SK-N-SH treated with all-trans-retinoic acid at 6 μM for 48 hours (cell line): ENCODE results near the gene HRCT1.

Experiments used
- ARNTL ChIP-seq: fragments of 450-650 bp; formaldehyde crosslinking; IDR thresholded peaks from 2 replicates; pipeline ENCODE4 v1.5.0; 2020; ENCODE audit warnings: low read depth, mild to moderate bottlenecking, moderate library complexity, borderline replicate concordance
- CREB5 ChIP-seq: fragments of 250-450 bp; sonication (Bioruptor Pico); IDR thresholded peaks from 2 replicates; pipeline ENCODE4 v1.5.1; 2020; ENCODE audit warnings: low read depth, mild to moderate bottlenecking, moderate library complexity
- ISL1 ChIP-seq: fragments of 250-450 bp; sonication (Bioruptor Pico); IDR thresholded peaks from 2 replicates; pipeline ENCODE4 v2.1.2; 2022; ENCODE audit warnings: mild to moderate bottlenecking, moderate library complexity
- POU6F1 ChIP-seq: fragments of 250-450 bp; sonication (Bioruptor Pico); IDR thresholded peaks from 2 replicates; pipeline ENCODE4 v1.8.0; 2021; ENCODE audit warnings: low read depth, mild to moderate bottlenecking, moderate library complexity, borderline replicate concordance
- PPARA ChIP-seq: fragments of 250-450 bp; sonication (Bioruptor Pico); IDR thresholded peaks from 2 replicates; pipeline ENCODE4 v1.5.0; 2020; ENCODE audit warnings: mild to moderate bottlenecking, borderline replicate concordance
- ZFP3 ChIP-seq: fragments of 250-450 bp; sonication (Bioruptor Pico); IDR thresholded peaks from 2 replicates; pipeline ENCODE4 v1.5.0; 2020; ENCODE audit warnings: mild to moderate bottlenecking, moderate library complexity

GRCh38 chr9:35951736-35952135 is 45.7 kb downstream of the HRCT1 start:
- TF ChIP-seq PPARA (CRISPR knock-in tag) (no peak), ZFP3 (no peak), CREB5 (CRISPR knock-in tag) (no peak), ARNTL (CRISPR knock-in tag) (no peak), ISL1 (no peak), POU6F1 (CRISPR knock-in tag) (no peak)
